Measurements from ENCODE around the gene PRSS50.
A peak's percentile ranks its signal among the peaks of the same experiment; 100 is the strongest.

The PRSS50 gene

GRCh38 chr3:46725621-46726314 lies 8.1 kb upstream of the PRSS50 start:
- no peak for DNase-seq (ENCODE audit: low spot score)

- no peak for DNase-seq (ENCODE audit: low spot score)
Observed at GRCh38 chr3:46724424-46724823, 6.8 kb upstream of the PRSS50 start.

- DNase-seq (ENCODE audit: low spot score): no peak
Observed at GRCh38 chr3:46722443-46722842, 4.8 kb upstream of the PRSS50 start.

GRCh38 chr3:46721009-46721408 lies 3.3 kb upstream of the PRSS50 start:
- DNase-seq (ENCODE audit: low spot score): no peak

- peak; percentile 33 for DNase-seq (ENCODE audit: low spot score)
Observed at GRCh38 chr3:46719735-46720271, 2.1 kb upstream of the PRSS50 start.

GRCh38 chr3:46719044-46719565 lies 1.4 kb upstream of the PRSS50 start:
- no peak for DNase-seq (ENCODE audit: low spot score)

- DNase-seq (ENCODE audit: low spot score): peak; percentile 38
Observed at GRCh38 chr3:46716461-46717441, 918 bp downstream of the PRSS50 start.

- DNase-seq (ENCODE audit: low spot score): peak; percentile 37
Observed at GRCh38 chr3:46715507-46716175, 2.0 kb downstream of the PRSS50 start.

GRCh38 chr3:46714728-46715506 lies 2.8 kb downstream of the PRSS50 start:
- peak; percentile 22 for DNase-seq (ENCODE audit: low spot score)

- DNase-seq (ENCODE audit: low spot score): peak; percentile 36
Observed at GRCh38 chr3:46713898-46714552, 3.6 kb downstream of the PRSS50 start.

- DNase-seq (ENCODE audit: low spot score): no peak
Observed at GRCh38 chr3:46713050-46713897, 4.4 kb downstream of the PRSS50 start.

- DNase-seq (ENCODE audit: low spot score): no peak
Observed at GRCh38 chr3:46712191-46713049, 5.2 kb downstream of the PRSS50 start.

- no peak for DNase-seq (ENCODE audit: low spot score)
Observed at GRCh38 chr3:46711760-46712159, 5.9 kb downstream of the PRSS50 start.

- no peak for DNase-seq (ENCODE audit: low spot score)
Observed at GRCh38 chr3:46711305-46711704, 6.4 kb downstream of the PRSS50 start.

- DNase-seq (ENCODE audit: low spot score): no peak
Observed at GRCh38 chr3:46710671-46711295, 6.9 kb downstream of the PRSS50 start.

- DNase-seq (ENCODE audit: low spot score): no peak
Observed at GRCh38 chr3:46710229-46710628, 7.4 kb downstream of the PRSS50 start.

GRCh38 chr3:46709721-46710120 lies 7.9 kb downstream of the PRSS50 start:
- no peak for DNase-seq (ENCODE audit: low spot score)

GRCh38 chr3:46709157-46709654 lies 8.5 kb downstream of the PRSS50 start:
- DNase-seq (ENCODE audit: low spot score): no peak

Data from ecto neural progenitor cell (in vitro differentiated cells).